Uterus (tissue), 2 donors: Measurements from ENCODE around the gene TK2.

Experiments used
- CTCF ChIP-seq, 4 experiments: fragments of 200-600 bp in 2 of 4; fragments of 450-650 bp in 2 of 4; sonication (generic) in 2 of 4; IDR thresholded peaks; one replicate each; pipeline ENCODE4 v1.5.1; 2016 to 2019; ENCODE audit warnings: antibody characterized with exemption in 4 of 4, mild to moderate bottlenecking in 2 of 4, moderate library complexity in 1 of 4
- POLR2A ChIP-seq, 2 donors: fragments of 450-650 bp; IDR thresholded peaks; one replicate each; pipeline ENCODE4 v1.6.1; 2016; ENCODE audit warnings: antibody characterized with exemption in 2 of 2, mild to moderate bottlenecking in 1 of 2, moderate library complexity in 1 of 2

- TF ChIP-seq CTCF (IDR thresholded peaks at IDR 0.05), result no peak
- TF ChIP-seq POLR2A (IDR thresholded peaks at IDR 0.05), result no peak
Observed at GRCh38 chr16:66572356-66572755, 22.4 kb upstream of the TK2 start.
